Nephron progenitor cell (in vitro differentiated cells): Measurements from ENCODE around the gene ABCA8.

Source experiments
- DNase-seq: peaks from one replicate; pipeline ENCODE4 v3.0.0; 2021
- H3K27ac Mint-ChIP-seq: 2 replicates; pipeline ENCODE4 v1.8.0; 2021; ENCODE audit warnings: mild to moderate bottlenecking, moderate library complexity, mixed read lengths
- H3K27me3 Mint-ChIP-seq: 2 replicates; pipeline ENCODE4 v1.8.0; 2021; ENCODE audit warnings: mild to moderate bottlenecking, low read depth, mixed read lengths; ENCODE audit not compliant: poor library complexity
- H3K36me3 Mint-ChIP-seq: 2 replicates; pipeline ENCODE4 v1.8.0; 2021; ENCODE audit warnings: low read depth, mixed read lengths
- H3K4me1 Mint-ChIP-seq: 2 replicates; pipeline ENCODE4 v1.8.0; 2021; ENCODE audit warnings: mixed read lengths
- H3K4me3 Mint-ChIP-seq: 2 replicates; pipeline ENCODE4 v1.8.0; 2021; ENCODE audit warnings: mild to moderate bottlenecking, moderate library complexity, mixed read lengths
- H3K9me3 Mint-ChIP-seq: 2 replicates; pipeline ENCODE4 v1.8.0; 2021; ENCODE audit warnings: mild to moderate bottlenecking, moderate library complexity, mixed read lengths
- CTCF ChIP-seq: fragments of 200-600 bp; sonication (generic); IDR thresholded peaks from 2 replicates; pipeline ENCODE4 v1.5.0; 2021; ENCODE audit warnings: antibody characterized with exemption

The ABCA8 gene

DNA sequence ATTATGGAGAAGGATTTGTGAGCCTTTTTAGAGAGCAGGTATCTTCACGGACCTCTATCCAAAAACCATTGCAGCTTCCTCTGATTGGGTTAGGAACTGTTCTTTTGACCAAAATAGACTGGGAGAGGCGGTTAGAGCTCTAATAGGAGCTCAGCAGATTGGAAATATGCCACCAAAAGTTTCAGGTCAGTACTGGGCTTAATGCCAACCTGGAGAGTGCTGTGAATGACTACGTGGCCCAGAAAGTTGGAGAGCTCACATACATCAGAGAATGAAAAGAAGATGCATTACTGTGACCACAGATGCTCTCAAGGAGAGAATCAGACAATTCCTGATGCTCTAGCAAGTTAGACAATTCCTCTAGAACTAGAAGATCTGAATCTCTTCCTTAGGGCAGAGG lies 86.5 kb downstream of the ABCA8 start:
- peaks cover 8% of the 10 kb centered on the region for H3K27me3 Mint-ChIP-seq
- H3K9me3 Mint-ChIP-seq, result peaks cover 6% of the 10 kb centered on the region
- H3K36me3 Mint-ChIP-seq, result no peaks in the 10 kb centered on the region
- peaks cover 5% of the 10 kb centered on the region for H3K4me1 Mint-ChIP-seq
- no peak overlapping the region for H3K4me3 Mint-ChIP-seq
- DNase-seq, result no peak
- no peak for TF ChIP-seq CTCF
- no peak overlapping the region for H3K27ac Mint-ChIP-seq

GRCh38 chr17:68867759-68868516 lies 87.3 kb downstream of the ABCA8 start:
- no peak for DNase-seq
- no peak for TF ChIP-seq CTCF
- Mint-ChIP-seq H3K27me3 (peaks cover 8% of the 10 kb centered on the region), H3K36me3 (no peaks in the 10 kb centered on the region), H3K4me3 (no peak overlapping the region), H3K9me3 (peaks cover 7% of the 10 kb centered on the region), H3K27ac (no peak overlapping the region), H3K4me1 (peaks cover 5% of the 10 kb centered on the region)

GRCh38 chr17:68865584-68865983 lies 89.6 kb downstream of the ABCA8 start:
- Mint-ChIP-seq H3K27ac (no peak overlapping the region), H3K9me3 (peaks cover 7% of the 10 kb centered on the region), H3K27me3 (peaks cover 8% of the 10 kb centered on the region), H3K4me3 (no peak overlapping the region), H3K36me3 (no peaks in the 10 kb centered on the region), H3K4me1 (peaks cover 5% of the 10 kb centered on the region)
- TF ChIP-seq CTCF, result no peak
- no peak for DNase-seq

- H3K4me1 Mint-ChIP-seq, result no peaks in the 10 kb centered on the region
- no peak for DNase-seq
- peaks cover 4% of the 10 kb centered on the region for H3K27me3 Mint-ChIP-seq
- no peaks in the 10 kb centered on the region for H3K36me3 Mint-ChIP-seq
- TF ChIP-seq CTCF, result no peak
- H3K4me3 Mint-ChIP-seq, result no peak overlapping the region
- H3K27ac Mint-ChIP-seq, result no peak overlapping the region
- peaks cover 24% of the 10 kb centered on the region for H3K9me3 Mint-ChIP-seq
Observed at GRCh38 chr17:68863091-68863652, 92.0 kb downstream of the ABCA8 start.

DNA sequence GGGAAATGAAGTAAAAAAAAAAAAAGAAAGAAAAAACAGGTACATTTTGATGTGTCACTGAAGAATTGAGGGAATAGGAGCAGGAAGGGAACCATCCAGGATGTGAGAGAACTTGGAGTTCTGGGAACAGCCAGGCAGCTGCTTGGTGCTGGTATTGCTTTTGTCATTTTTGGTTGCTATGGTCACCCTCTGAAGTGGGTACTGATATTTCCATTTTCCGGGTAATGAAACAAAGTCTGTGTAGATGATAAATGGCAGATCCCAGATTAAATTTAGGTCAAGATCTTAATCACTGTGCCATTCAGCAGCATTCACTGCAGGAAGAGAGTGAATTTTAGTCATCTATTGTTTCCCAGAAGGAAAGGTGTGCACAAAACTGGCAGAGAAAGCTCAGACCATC lies 93.6 kb downstream of the ABCA8 start:
- no peak for TF ChIP-seq CTCF
- Mint-ChIP-seq H3K9me3 (peaks cover 34% of the 10 kb centered on the region), H3K4me3 (no peak overlapping the region), H3K27ac (no peak overlapping the region), H3K27me3 (peaks cover 6% of the 10 kb centered on the region), H3K4me1 (no peaks in the 10 kb centered on the region), H3K36me3 (no peaks in the 10 kb centered on the region)
- no peak for DNase-seq

DNA sequence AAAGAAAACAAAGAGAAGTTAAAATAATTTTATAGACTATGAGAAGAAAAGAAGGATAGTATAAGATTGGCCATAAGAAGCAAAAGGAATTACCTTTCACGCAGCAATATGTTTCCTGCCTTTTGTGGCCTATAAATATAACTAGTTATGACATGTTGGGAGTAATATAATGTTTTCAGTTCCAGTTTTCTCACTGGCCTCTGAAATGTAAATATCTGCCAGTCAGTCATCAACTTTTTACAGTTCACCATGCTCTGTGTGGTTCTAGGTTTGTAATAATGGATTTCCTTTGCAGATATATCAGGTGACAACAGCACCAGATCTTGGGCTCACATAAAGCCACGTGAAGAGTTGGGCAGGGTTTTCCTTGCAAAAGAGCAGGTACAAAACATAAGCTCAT lies 94.3 kb downstream of the ABCA8 start:
- H3K36me3 Mint-ChIP-seq, result no peaks in the 10 kb centered on the region
- H3K4me1 Mint-ChIP-seq, result no peaks in the 10 kb centered on the region
- peaks cover 35% of the 10 kb centered on the region for H3K9me3 Mint-ChIP-seq
- DNase-seq, result no peak
- no peak overlapping the region for H3K4me3 Mint-ChIP-seq
- no peak overlapping the region for H3K27ac Mint-ChIP-seq
- TF ChIP-seq CTCF, result no peak
- H3K27me3 Mint-ChIP-seq, result peaks cover 8% of the 10 kb centered on the region
